Measurements from ENCODE around the gene CDH24.

CDH24 gene

GRCh38 chr14:23043145-23043544, 14.2 kb downstream of the CDH24 start:
- DNase-seq (ENCODE audit: low read depth): no peak

GRCh38 chr14:23042162-23042965, 15.0 kb downstream of the CDH24 start, which contains the start of gene PSMB11:
TSS of gene PSMB11 (plus strand) at chr14:23042212. CDS start at chr14:23042226, 14 bp downstream.
- DNase-seq (ENCODE audit: low read depth): no peak

GRCh38 chr14:23041729-23042128, 15.6 kb downstream of the CDH24 start:
- no peak for DNase-seq (ENCODE audit: low read depth)

DNA sequence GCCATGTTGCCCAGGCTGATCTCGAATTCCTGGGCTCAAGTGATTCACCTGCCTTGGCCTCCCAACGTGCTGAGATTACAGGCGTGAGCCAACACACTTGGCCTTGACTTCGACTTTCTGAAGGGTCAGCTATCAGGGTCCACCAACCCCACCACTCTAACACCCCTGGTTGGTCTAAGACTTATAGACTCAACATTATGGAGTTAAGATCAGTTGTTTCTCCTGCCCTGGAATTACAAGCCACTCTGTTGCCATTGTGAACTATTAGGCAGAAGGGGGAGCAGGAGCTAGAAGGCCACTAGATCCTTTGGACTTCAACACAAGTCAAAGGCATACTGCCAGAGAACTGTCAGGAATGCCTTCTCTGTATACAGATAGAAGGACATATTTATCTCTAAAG, 17.2 kb downstream of the CDH24 start:
- no peak for DNase-seq (ENCODE audit: low read depth)

DNA sequence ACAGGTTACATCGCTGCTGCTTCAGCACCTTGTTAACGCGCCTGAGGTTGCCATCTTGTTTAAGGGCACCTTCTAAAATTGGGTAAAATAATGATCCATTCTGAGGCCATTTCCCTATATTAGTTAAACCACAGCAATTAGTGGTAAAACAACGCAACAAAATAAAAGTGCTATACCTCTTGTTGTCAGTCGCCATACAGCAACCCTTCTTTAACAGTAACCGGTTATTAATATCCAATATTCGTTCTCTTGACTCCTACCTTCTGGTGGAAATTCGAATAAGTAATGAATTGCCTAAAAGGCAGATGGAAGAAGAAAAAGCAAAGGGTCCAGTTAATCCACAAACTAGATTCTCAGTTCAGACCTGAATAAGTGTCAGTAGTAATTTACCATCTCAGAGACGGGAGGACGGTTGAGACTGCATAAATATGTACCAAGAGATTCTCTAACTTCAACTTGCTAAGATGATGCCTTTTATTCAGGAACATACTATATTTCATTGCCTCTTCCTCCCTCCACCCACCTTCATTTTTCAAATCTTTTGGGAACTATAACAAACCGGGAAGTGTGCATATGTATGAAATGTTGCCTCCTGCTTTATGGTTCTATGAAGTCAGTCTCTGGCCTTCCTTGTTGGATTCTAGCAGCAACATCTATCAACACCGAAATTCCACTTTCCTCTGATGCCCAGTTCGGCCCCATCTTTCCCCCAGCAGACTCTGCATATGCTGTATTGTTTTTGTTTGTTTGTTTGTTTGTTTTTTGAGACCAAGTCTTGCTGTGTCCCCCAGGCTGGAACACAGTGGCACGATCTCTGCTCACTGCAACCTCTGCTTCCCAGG, 21.8 kb downstream of the CDH24 start:
- DNase-seq (ENCODE audit: low read depth): no peak

DNA sequence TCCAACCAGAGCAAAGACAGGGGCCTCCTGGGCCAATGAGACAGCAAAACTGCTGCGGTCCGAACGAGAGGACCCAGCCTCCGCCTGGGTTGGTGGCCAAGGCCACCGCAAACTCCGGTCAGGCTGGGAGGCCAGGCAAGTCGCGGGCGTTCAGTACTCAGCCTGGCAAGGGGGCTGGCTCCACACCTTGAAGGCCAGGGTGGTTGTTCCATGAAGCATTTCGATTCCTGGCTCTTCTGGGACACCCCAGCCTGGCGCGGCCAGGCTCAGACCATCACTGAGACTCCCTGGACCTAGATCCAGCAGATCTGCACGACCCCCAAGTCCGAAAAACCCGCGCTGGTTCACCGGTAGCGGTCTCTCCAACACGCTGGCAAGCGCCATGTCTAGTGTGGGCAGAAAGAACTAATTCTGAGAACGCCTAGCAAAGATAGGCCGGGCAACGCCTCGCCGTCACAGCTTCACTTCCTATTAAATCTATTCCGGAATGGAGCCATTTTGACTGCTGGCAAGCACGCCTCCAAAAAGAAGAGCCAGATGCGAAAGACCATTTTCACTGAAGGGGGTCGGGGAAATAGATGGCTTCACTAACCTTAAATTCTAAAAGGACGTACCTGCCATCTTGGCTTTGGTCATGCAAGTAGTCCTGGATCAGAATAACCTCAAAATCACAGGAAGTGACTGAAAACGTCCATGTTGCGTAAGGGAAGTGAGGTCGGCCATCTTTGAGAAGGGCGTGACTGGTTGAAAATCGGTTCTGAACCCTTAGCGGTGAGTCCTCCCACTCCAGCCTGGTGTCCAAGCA, 22.6 kb downstream of the CDH24 start, which contains the start of gene PSMB5:
Gene PSMB5 (minus strand): TSS at position 403 of the 805 bp plus-strand sequence. CDS start 19 bp downstream, at position 384.
- DNase-seq (ENCODE audit: low read depth): peak; percentile 81

- DNase-seq (ENCODE audit: low read depth): no peak
These were observed 23.4 kb downstream of the CDH24 start for GRCh38 chr14:23033801-23034497.

GRCh38 chr14:23033251-23033727, 24.0 kb downstream of the CDH24 start:
- no peak for DNase-seq (ENCODE audit: low read depth)

DNA sequence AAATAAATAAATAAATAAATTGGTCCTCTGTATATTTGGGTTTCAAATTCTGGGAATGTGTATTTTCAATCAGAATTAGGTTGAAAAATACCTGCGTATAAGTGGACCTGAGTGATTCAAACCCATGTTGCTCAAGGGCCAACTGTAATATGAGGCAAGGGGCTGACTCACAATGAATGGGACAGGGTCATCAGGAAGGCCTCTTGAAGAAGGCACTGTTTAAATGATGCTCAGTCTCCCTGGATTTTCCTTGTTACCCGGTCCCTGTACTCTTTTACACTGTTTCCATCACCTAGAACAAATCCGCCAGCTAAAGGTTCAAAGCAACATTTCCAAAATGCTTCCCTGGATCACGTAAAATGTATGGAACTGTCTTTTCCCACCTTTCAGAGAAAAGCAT, 26.4 kb downstream of the CDH24 start:
- DNase-seq (ENCODE audit: low read depth): no peak

- DNase-seq (ENCODE audit: low read depth): no peak
These were observed 28.5 kb downstream of the CDH24 start for GRCh38 chr14:23028799-23029198.

DNA sequence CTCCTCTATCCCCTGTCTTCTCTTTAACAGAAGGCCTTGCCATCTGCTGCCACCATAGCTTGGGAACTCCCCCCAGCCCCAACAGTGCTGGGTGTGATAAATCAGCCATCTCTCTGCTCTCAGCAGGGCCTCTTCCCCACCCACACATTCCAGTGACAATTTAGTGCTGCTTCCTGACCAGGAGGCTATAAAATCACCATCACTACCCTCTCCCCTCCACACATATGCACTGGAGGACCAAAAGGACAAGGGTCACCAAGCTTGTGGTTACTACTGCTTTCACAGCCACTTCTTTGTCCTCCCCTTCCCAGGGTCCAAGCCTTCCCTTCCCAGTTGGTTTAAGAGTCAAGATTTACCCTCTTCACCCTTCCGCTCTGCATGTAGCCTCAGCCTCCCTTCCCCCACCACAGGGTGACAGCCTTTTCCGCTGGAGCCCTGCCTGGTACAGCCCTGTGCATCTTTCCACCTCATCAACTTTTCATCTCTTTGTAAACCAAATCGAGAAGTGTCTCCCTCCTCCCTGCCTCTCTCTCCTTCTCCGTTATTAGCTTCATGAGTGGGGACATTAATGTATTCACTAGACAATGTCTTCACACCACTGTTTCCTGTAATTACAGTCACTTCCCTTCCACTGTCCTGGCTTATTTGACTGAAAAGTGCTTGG, 32.0 kb downstream of the CDH24 start:
- no peak for DNase-seq (ENCODE audit: low read depth)

GRCh38 chr14:23024612-23025075, 32.7 kb downstream of the CDH24 start:
- no peak for DNase-seq (ENCODE audit: low read depth)

DNA sequence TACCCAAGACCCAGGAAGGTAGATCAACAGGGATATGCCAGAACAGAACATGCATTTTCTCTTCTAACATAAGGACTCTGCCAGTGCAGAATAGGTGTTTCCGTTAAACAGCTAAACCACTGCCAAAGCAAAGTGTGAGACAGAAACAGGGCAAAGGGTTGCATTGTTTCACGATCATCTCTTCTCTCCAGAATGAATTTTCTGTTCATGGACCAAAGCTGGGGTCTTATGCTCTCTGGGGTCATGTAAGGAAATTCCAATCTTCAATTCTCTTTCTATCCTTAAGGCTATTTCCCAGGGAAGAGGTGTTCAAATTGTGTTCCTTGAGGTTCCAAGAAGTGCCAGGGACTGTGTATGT, 33.5 kb downstream of the CDH24 start:
- DNase-seq (ENCODE audit: low read depth): no peak

DNA sequence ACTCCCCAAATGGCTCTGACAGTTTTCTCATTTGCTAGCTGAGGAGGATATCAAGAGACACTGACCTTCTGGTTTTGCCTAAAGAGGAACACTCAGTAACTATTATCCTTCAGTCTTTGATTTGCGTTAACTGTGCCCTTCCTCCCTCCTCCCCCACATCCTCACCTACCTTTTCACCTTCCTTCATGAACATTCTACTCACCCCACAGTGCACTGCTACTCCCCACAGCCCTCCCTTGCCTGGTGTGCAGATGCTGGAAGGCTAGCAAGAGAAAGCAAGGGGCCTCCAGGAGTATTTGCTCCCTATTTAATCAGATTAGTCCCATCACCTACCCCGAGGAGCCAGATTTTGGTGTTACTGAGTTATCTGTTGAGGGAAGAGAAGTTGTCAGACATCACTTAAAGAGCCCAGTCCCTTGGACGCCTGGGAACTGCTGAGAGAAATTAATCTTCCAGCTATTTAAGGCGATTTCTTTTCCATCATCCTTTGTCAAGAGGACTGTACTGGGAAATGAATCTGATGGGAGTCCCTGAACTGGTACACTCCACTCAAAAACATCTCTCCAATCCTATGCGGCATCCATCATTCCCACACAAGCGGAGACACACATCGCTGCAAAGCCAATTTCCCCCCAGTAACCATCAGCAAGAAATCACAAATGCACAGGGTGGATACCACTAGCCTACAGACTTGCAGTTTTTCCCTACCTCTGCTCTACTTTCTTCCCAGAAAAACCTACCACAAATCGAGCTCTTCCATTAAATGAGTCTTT, 34.1 kb downstream of the CDH24 start:
- DNase-seq (ENCODE audit: low read depth): no peak

GRCh38 chr14:23021889-23022442, 35.4 kb downstream of the CDH24 start:
- DNase-seq (ENCODE audit: low read depth): no peak

GRCh38 chr14:23021434-23021833, 35.9 kb downstream of the CDH24 start:
- DNase-seq (ENCODE audit: low read depth): no peak

GRCh38 chr14:23020143-23021128, 36.9 kb downstream of the CDH24 start:
- DNase-seq (ENCODE audit: low read depth): no peak

GRCh38 chr14:23018107-23018506, 39.2 kb downstream of the CDH24 start:
- no peak for DNase-seq (ENCODE audit: low read depth)
